ENCODE data around the gene ANAPC1. TPM values are rescaled to one million over a fixed set of nuclear protein-coding genes. Genes with fewer than 3 reads are reported as not detected.
"Not testable (repeated sequence)": the region's sequence is repeated elsewhere in the genome, so short reads cannot be mapped to it uniquely, and the experiment has no call there.

The ANAPC1 gene
- total and polyA plus RNA-seq, 9 of the 15 experiments (the other 6 are each of a cell fraction or from before 2014, with no cell fraction given): 14.0 to 126 (median 78.2) TPM

- intact Hi-C loops (cut with micrococcal nuclease); H3K4me2 ChIP-seq (ENCODE audit: insufficient read depth, low read length); H3K4me3 ChIP-seq; H3K27ac ChIP-seq (ENCODE audit: extremely low read depth, low read depth, low read length); H4K20me1 ChIP-seq (replicated peaks; ENCODE audit: control insufficient read depth, insufficient read depth, low read length); H3K79me2 ChIP-seq (ENCODE audit: control insufficient read depth, insufficient read depth, low read length); in situ Hi-C loops (cut with MboI); H3K9me1 ChIP-seq (ENCODE audit: control insufficient read depth, insufficient read depth, low read length); H3K9me3 ChIP-seq (replicated peaks; ENCODE audit: control insufficient read depth, insufficient read depth, low read depth, low read length); H3K27me3 ChIP-seq (ENCODE audit: control insufficient read depth in 2 of 2, insufficient read depth in 2 of 2, low read length in 2 of 2); H3K9ac ChIP-seq (ENCODE audit: insufficient read depth in 1 of 2, low read depth in 2 of 2, low read length in 2 of 2); BruUV-seq (replicated peaks); DNase-seq (ENCODE audit: extremely low read depth in 1 of 4, low spot score in 3 of 4); POLR2A ChIA-PET; ATAC-seq; H2AFZ ChIP-seq (ENCODE audit: low read depth, low read length); H3K4me1 ChIP-seq (replicated peaks in 1 of 2; ENCODE audit: control insufficient read depth in 2 of 2, insufficient read depth in 2 of 2, low read length in 2 of 2); H3K36me3 ChIP-seq (ENCODE audit: control insufficient read depth, insufficient read depth, low read length); CTCF ChIA-PET (ENCODE audit: low intra/inter-chr PET ratio): not testable (repeated sequence)
- WGBS (ENCODE audit: insufficient coverage, low coverage, missing lambda C conversion rate): 89% methylated on average over 2 of the region's 3 CpGs
- peak; percentile 46 for FAIRE-seq
Observed at GRCh38 chr2:111770916-111771658, 112.9 kb downstream of the ANAPC1 start.

GRCh38 chr2:111768266-111769190 is 115.5 kb downstream of the ANAPC1 start:
- H3K9me3 ChIP-seq (replicated peaks; ENCODE audit: control insufficient read depth, insufficient read depth, low read depth, low read length); H3K4me3 ChIP-seq; intact Hi-C loops (cut with micrococcal nuclease); H3K36me3 ChIP-seq (ENCODE audit: control insufficient read depth, insufficient read depth, low read length); BruUV-seq (replicated peaks); in situ Hi-C loops (cut with MboI); H3K4me2 ChIP-seq (ENCODE audit: insufficient read depth, low read length); ATAC-seq; H3K4me1 ChIP-seq (replicated peaks in 1 of 2; ENCODE audit: control insufficient read depth in 2 of 2, insufficient read depth in 2 of 2, low read length in 2 of 2); H3K79me2 ChIP-seq (ENCODE audit: control insufficient read depth, insufficient read depth, low read length); H3K27me3 ChIP-seq (ENCODE audit: control insufficient read depth in 2 of 2, insufficient read depth in 2 of 2, low read length in 2 of 2); DNase-seq (ENCODE audit: extremely low read depth in 1 of 4, low spot score in 3 of 4); FAIRE-seq; H3K27ac ChIP-seq (ENCODE audit: extremely low read depth, low read depth, low read length); H4K20me1 ChIP-seq (replicated peaks; ENCODE audit: control insufficient read depth, insufficient read depth, low read length); H2AFZ ChIP-seq (ENCODE audit: low read depth, low read length); H3K9ac ChIP-seq (ENCODE audit: insufficient read depth in 1 of 2, low read depth in 2 of 2, low read length in 2 of 2); CTCF ChIA-PET (ENCODE audit: low intra/inter-chr PET ratio); POLR2A ChIA-PET; H3K9me1 ChIP-seq (ENCODE audit: control insufficient read depth, insufficient read depth, low read length): not testable (repeated sequence)
- 86% methylated on average over 6 of the region's 8 CpGs for WGBS (ENCODE audit: insufficient coverage, low coverage, missing lambda C conversion rate)

DNA sequence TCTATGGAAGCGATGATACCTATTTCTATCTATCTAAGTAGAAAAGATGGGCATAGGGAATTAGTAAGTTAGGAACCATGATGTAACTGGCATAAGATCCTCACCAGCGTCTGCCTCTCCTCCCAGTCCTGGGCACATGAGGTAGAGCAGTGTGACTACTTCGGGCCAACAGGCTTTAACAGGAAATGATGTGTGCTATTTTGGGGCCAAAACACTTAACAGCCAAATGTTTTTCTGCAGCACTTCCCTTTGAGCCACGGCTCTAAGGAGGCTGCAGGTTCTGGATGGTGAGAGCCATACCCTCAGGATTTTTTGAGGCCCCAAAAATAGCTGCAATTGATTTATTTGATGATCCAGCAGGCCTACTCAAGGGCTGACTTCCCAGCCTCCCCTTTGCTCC is 116.9 kb downstream of the ANAPC1 start:
- H3K4me2 ChIP-seq (ENCODE audit: insufficient read depth, low read length); H3K27me3 ChIP-seq (ENCODE audit: control insufficient read depth in 2 of 2, insufficient read depth in 2 of 2, low read length in 2 of 2); H2AFZ ChIP-seq (ENCODE audit: low read depth, low read length); H3K4me3 ChIP-seq; H3K9me3 ChIP-seq (replicated peaks; ENCODE audit: control insufficient read depth, insufficient read depth, low read depth, low read length); FAIRE-seq; ATAC-seq; POLR2A ChIA-PET; H3K4me1 ChIP-seq (replicated peaks in 1 of 2; ENCODE audit: control insufficient read depth in 2 of 2, insufficient read depth in 2 of 2, low read length in 2 of 2); H4K20me1 ChIP-seq (replicated peaks; ENCODE audit: control insufficient read depth, insufficient read depth, low read length); H3K36me3 ChIP-seq (ENCODE audit: control insufficient read depth, insufficient read depth, low read length); intact Hi-C loops (cut with micrococcal nuclease); H3K27ac ChIP-seq (ENCODE audit: extremely low read depth, low read depth, low read length); in situ Hi-C loops (cut with MboI); H3K9ac ChIP-seq (ENCODE audit: insufficient read depth in 1 of 2, low read depth in 2 of 2, low read length in 2 of 2); DNase-seq (ENCODE audit: extremely low read depth in 1 of 4, low spot score in 3 of 4); CTCF ChIA-PET (ENCODE audit: low intra/inter-chr PET ratio); BruUV-seq (replicated peaks); H3K79me2 ChIP-seq (ENCODE audit: control insufficient read depth, insufficient read depth, low read length); H3K9me1 ChIP-seq (ENCODE audit: control insufficient read depth, insufficient read depth, low read length): not testable (repeated sequence)
- WGBS (ENCODE audit: insufficient coverage, low coverage, missing lambda C conversion rate): 100% methylated on average over 2 of the region's 4 CpGs

Measured in K562 (cell line).